HepG2 (cell line): ENCODE data around the gene CNNM4. TPM values are rescaled to one million over a fixed set of nuclear protein-coding genes. Genes with fewer than 3 reads are reported as not detected.
A peak's percentile ranks its signal among the peaks of the same experiment; 100 is the strongest.

Source experiments
- ATAC-seq: fragments of 200-7000 bp; cut with Tn5 transposase; 3 replicates; pipeline ENCODE4 v1.9.1; 2020; ENCODE audit warnings: mild to moderate bottlenecking, moderate library complexity
- BruUV-seq: library from RNA; stranded (reverse); fragments of 400-500 nt; replicated peaks from 2 replicates; lab custom pipeline; 2021; lab: Mats Ljungman, UMichigan
- CTCF ChIA-PET: fragments of 300-600 bp; formaldehyde crosslinking; extraction: SDS; loops from one replicate; lab custom pipeline; 2021; ENCODE audit warnings: low total read pairs, inconsistent platforms, low intra/inter-chr PET ratio; lab: Yijun Ruan, JAX
- POLR2A ChIA-PET: fragments of 350-600 bp; sonication (Branson Sonifier 250); formaldehyde crosslinking; loops from one replicate; lab custom pipeline; 2020; ENCODE audit warnings: antibody characterized with exemption, inconsistent platforms; lab: Yijun Ruan, JAX
- DNase-seq: peaks from one replicate; pipeline ENCODE4 v3.0.0-alpha.2; 2015; ENCODE audit warnings: low spot score
- FAIRE-seq: peaks from 3 replicates; lab custom pipeline; 2011; peaks lifted over from hg19 to GRCh38; lab: Jason Lieb, UNC
- H2AFZ ChIP-seq: one replicate; pipeline ENCODE4 v1.6.1; 2011; ENCODE audit warnings: low read length, inconsistent platforms
- H3K27ac ChIP-seq: fragments of 300-600 bp; 3 replicates; pipeline ENCODE4 v1.8.0; 2011; ENCODE audit warnings: mixed run types, mild to moderate bottlenecking, mixed read lengths, low read length, inconsistent platforms; ENCODE audit not compliant: insufficient read depth; ENCODE audit errors: extremely low read length
- H3K27me3 ChIP-seq, 2 experiments: fragments of 200-600 bp in 1 of 2; 2 replicates in 1 of 2; 3 replicates in 1 of 2; pipeline versions ENCODE4 v1.6.0 to v1.8.0; 2011; ENCODE audit warnings: low read length in 2 of 2, mild to moderate bottlenecking in 2 of 2, moderate library complexity in 2 of 2, inconsistent platforms in 1 of 2; ENCODE audit not compliant: insufficient read depth in 2 of 2, control insufficient read depth in 1 of 2
- H3K36me3 ChIP-seq, 2 experiments: fragments of 200-600 bp in 1 of 2; replicated peaks in 1 of 2; 2 replicates in 1 of 2; 3 replicates in 1 of 2; pipeline versions ENCODE4 v1.5.1 to v1.8.0; 2011; ENCODE audit warnings: low read length in 2 of 2, inconsistent platforms in 1 of 2; ENCODE audit not compliant: insufficient read depth in 2 of 2, control insufficient read depth in 1 of 2
- H3K4me1 ChIP-seq: 2 replicates; pipeline ENCODE4 v1.5.1; 2012; ENCODE audit warnings: low read length, inconsistent platforms; ENCODE audit not compliant: insufficient read depth
- H3K4me2 ChIP-seq: 2 replicates; pipeline ENCODE4 v1.6.0; 2011; ENCODE audit warnings: low read depth, low read length, inconsistent platforms
- H3K4me3 ChIP-seq, 3 experiments: fragments of 200-600 bp in 1 of 3; sonication (generic), shearing (Covaris generic) in 1 of 3; replicated peaks in 1 of 3; 2 replicates each; pipeline ENCODE4 v1.5.1; 2011 to 2016; ENCODE audit warnings: low read length in 3 of 3, inconsistent platforms in 2 of 3, low read depth in 2 of 3, mild to moderate bottlenecking in 2 of 3, control low read depth in 1 of 3, mixed read lengths in 1 of 3; ENCODE audit not compliant: insufficient read depth in 1 of 3
- H3K79me2 ChIP-seq: one replicate; pipeline ENCODE4 v1.6.1; 2011; ENCODE audit warnings: low read length, inconsistent platforms; ENCODE audit not compliant: insufficient read depth
- H3K9ac ChIP-seq: 2 replicates; pipeline ENCODE4 v1.6.0; 2011; ENCODE audit warnings: mild to moderate bottlenecking, low read depth, low read length, inconsistent platforms; ENCODE audit not compliant: insufficient read depth
- H3K9me3 ChIP-seq: 2 replicates; pipeline ENCODE4 v1.5.1; 2012; ENCODE audit warnings: mild to moderate bottlenecking, low read length
- H4K20me1 ChIP-seq: 2 replicates; pipeline ENCODE4 v1.6.0; 2011; ENCODE audit warnings: inconsistent platforms, mild to moderate bottlenecking, low read length, moderate library complexity; ENCODE audit not compliant: insufficient read depth
- CBFB ChIP-seq: sonication (generic); formaldehyde crosslinking; IDR thresholded peaks from 2 replicates; pipeline ENCODE4 v1.4.0; 2020; ENCODE audit warnings: missing genetic modification reagents
- CREB3 ChIP-seq: sonication (generic); formaldehyde crosslinking; IDR thresholded peaks from 2 replicates; pipeline ENCODE4 v1.5.0; 2020; ENCODE audit warnings: missing genetic modification reagents
- ETV5 ChIP-seq: IDR thresholded peaks from 2 replicates; pipeline ENCODE4 v1.6.1; 2018; ENCODE audit warnings: missing biosample characterization, missing genetic modification reagents, inconsistent platforms, borderline replicate concordance
- HNF4A ChIP-seq: sonication (generic); formaldehyde crosslinking; IDR thresholded peaks from 2 replicates; pipeline ENCODE4 v1.4.0; 2020; ENCODE audit warnings: missing genetic modification reagents
- MAX ChIP-seq: IDR thresholded peaks from 2 replicates; pipeline ENCODE4 v1.6.1; 2012; ENCODE audit warnings: inconsistent platforms
- RBFOX2 ChIP-seq: fragments of 200-400 bp; formaldehyde crosslinking; IDR thresholded peaks from 2 replicates; pipeline ENCODE4 v1.6.1; 2017; ENCODE audit warnings: low read depth, mild to moderate bottlenecking, low read length
- XRCC5 ChIP-seq: fragments of 200-400 bp; formaldehyde crosslinking; optimal IDR thresholded peaks from 2 replicates; pipeline ENCODE3; 2017; ENCODE audit warnings: mild to moderate bottlenecking, low read length
- YEATS4 ChIP-seq: sonication (generic); formaldehyde crosslinking; IDR thresholded peaks from 2 replicates; pipeline ENCODE4 v1.4.0; 2020; ENCODE audit warnings: missing genetic modification reagents, borderline replicate concordance
- ZBTB25 ChIP-seq: IDR thresholded peaks from 2 replicates; pipeline ENCODE4 v1.6.1; 2018; ENCODE audit warnings: missing genetic modification reagents
- ZBTB7A ChIP-seq: sonication (generic); formaldehyde crosslinking; IDR thresholded peaks from 2 replicates; pipeline ENCODE4 v1.8.0; 2022; ENCODE audit warnings: mild to moderate bottlenecking, missing genetic modification reagents
- ZFP41 ChIP-seq: sonication (generic); formaldehyde crosslinking; IDR thresholded peaks from 2 replicates; pipeline ENCODE4 v1.4.0; 2020; ENCODE audit warnings: mild to moderate bottlenecking, missing genetic modification reagents, borderline replicate concordance
- ZNF513 ChIP-seq: sonication (generic); formaldehyde crosslinking; conservative IDR thresholded peaks from 2 replicates; pipeline ENCODE4 v1.5.0; 2020; ENCODE audit warnings: missing genetic modification reagents
- ZNF562 ChIP-seq: sonication (generic); formaldehyde crosslinking; IDR thresholded peaks from 2 replicates; pipeline ENCODE4 v1.8.0; 2022; ENCODE audit warnings: missing genetic modification reagents, borderline replicate concordance
- ZNF564 ChIP-seq: sonication (generic); formaldehyde crosslinking; IDR thresholded peaks from 2 replicates; pipeline ENCODE4 v1.8.1; 2023; ENCODE audit warnings: mild to moderate bottlenecking, missing genetic modification reagents
- ZNF713 ChIP-seq: sonication (generic); formaldehyde crosslinking; IDR thresholded peaks from 2 replicates; pipeline ENCODE4 v1.4.0; 2020; ENCODE audit warnings: mild to moderate bottlenecking, missing genetic modification reagents
- ZNF749 ChIP-seq: sonication (generic); formaldehyde crosslinking; IDR thresholded peaks from 2 replicates; pipeline ENCODE4 v1.8.0; 2022; ENCODE audit warnings: mild to moderate bottlenecking, missing genetic modification reagents, moderate library complexity, borderline replicate concordance
- WGBS: methylation state at CpG from one replicate; pipeline ENCODE4 v1.1.6; 2017; ENCODE audit warnings: low lambda C conversion rate; 5-methylcytosine and 5-hydroxymethylcytosine counted together
- in situ Hi-C: cut with HindIII; loops from 2 replicates; pipeline ENCODE4 v1.10.0; 2017; ENCODE audit warnings: low pct_unique_long_range_greater_than_20kb; ENCODE audit not compliant: extremely low pct_ligation_motif_present
- intact Hi-C: fragments of 100-400 bp; cut with micrococcal nuclease; formaldehyde crosslinking; loops from one replicate; pipeline ENCODE4 v1.10.0; 2022; ENCODE audit not compliant: unreplicated experiment
- polyA plus RNA-seq, 8 experiments: library from polyadenylated mRNA; depleted of rRNA in 3 of 8; stranded (reverse) in 7 of 8; unstranded in 1 of 8; fragments of >200 nt; fragmentation: Illumina TruSeq in 4 of 8; extraction: Trizol in 4 of 8; gene quantifications; 2 replicates each; pipeline versions ENCODE4 v1.2.1 to v1.2.3, GENCODE V29; 2011 to 2016; ENCODE audit warnings: low read depth in 4 of 8, missing spikeins in 1 of 8, mixed read lengths in 1 of 8; ENCODE audit not compliant: insufficient read depth in 1 of 8
- total RNA-seq, 5 experiments: library from RNA; depleted of rRNA; stranded (reverse); fragments of >200 nt; fragmentation: Illumina TruSeq; extraction: Trizol; gene quantifications; 2 replicates each; pipeline ENCODE4 v1.2.3, GENCODE V29; 2016; ENCODE audit warnings: low read depth in 1 of 5
- TF ChIP-seq, protein P1 (sequence below): sonication (generic); formaldehyde crosslinking; IDR thresholded peaks from 2 replicates; pipeline ENCODE4 v1.4.0; 2020; ENCODE audit warnings: mild to moderate bottlenecking, low read depth, missing genetic modification reagents

Gene CNNM4
- total and polyA plus RNA-seq, 2 of the 13 experiments (the other 11 are each of a cell fraction or from before 2014, with no cell fraction given) = 5.9 to 8.4 TPM

- Histone ChIP-seq H3K9ac (peak overlapping the region; percentile 84), H3K9me3 (no peaks in the 10 kb centered on the region), H3K4me3 (peak overlapping the region; percentile 59 to 94 (median 77)), H3K4me2 (peak overlapping the region; percentile 100), H3K27ac (peak overlapping the region; percentile 39), H4K20me1 (no peaks in the 10 kb centered on the region; the same call in 1 of the 2 replicates), H3K4me1 (peaks cover 70% of the 10 kb centered on the region), H2AFZ (peak overlapping the region; percentile 75), H3K36me3 (no peaks in the 10 kb centered on the region), H3K79me2 (peaks cover 22% of the 10 kb centered on the region), H3K27me3 (peaks cover under 1 to 12% of the 10 kb centered on the region in 2 experiments; a peak in 3 of 5 replicates)
- ATAC-seq (peak; percentile 20), DNase-seq (peak; percentile 33), FAIRE-seq (no peak)
- WGBS = 59% methylated on average over 20 of the region's 59 CpGs
- in situ Hi-C loops (no loop called here), intact Hi-C loops (loop anchor here (5.0 to 10.0 kb wide), 5 partner anchors 56 to 224 kb away; partner anchors contain the start of genes ARID5A and CNNM3)
- BruUV-seq = no TSS peak
- ChIA-PET CTCF (interaction anchor here (0.9 to 1.0 kb wide), 2 partner anchors 156 to 211 kb away, joined by 3 read pairs; no protein-coding TSS in a partner anchor), POLR2A (interaction anchor here (0.6 to 2.7 kb wide), 20 partner anchors 8 to 229 kb away, joined by 3 to 11 read pairs (median 4); partner anchors contain the start of genes ANKRD39, CNNM3 and LMAN2L)
- TF ChIP-seq, protein P1, sequence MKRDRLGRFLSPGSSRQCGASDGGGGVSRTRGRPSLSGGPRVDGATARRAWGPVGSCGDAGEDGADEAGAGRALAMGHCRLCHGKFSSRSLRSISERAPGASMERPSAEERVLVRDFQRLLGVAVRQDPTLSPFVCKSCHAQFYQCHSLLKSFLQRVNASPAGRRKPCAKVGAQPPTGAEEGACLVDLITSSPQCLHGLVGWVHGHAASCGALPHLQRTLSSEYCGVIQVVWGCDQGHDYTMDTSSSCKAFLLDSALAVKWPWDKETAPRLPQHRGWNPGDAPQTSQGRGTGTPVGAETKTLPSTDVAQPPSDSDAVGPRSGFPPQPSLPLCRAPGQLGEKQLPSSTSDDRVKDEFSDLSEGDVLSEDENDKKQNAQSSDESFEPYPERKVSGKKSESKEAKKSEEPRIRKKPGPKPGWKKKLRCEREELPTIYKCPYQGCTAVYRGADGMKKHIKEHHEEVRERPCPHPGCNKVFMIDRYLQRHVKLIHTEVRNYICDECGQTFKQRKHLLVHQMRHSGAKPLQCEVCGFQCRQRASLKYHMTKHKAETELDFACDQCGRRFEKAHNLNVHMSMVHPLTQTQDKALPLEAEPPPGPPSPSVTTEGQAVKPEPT = no peak; the same call in 1 of the 2 replicates
- TF ChIP-seq ZNF749 (CRISPR knock-in tag) (peak; percentile 72; the same call in 1 of the 2 replicates), HNF4A (no peak), RBFOX2 (peak; percentile 0; the same call in 1 of the 2 replicates), ZNF562 (no peak), YEATS4 (CRISPR knock-in tag) (peak; percentile 74; the same call in 1 of the 2 replicates), CBFB (CRISPR knock-in tag) (no peak), CREB3 (CRISPR knock-in tag) (0 out of 2 replicates have a peak, but pooled peaks have one; percentile 51), ZNF713 (CRISPR knock-in tag) (0 out of 2 replicates have a peak, but pooled peaks have one; percentile 56), ZBTB7A (CRISPR knock-in tag) (peak; percentile 93), ZBTB25 (CRISPR knock-in tag) (peak; percentile 55; the same call in 1 of the 2 replicates), MAX (0 out of 2 replicates have a peak, but pooled peaks have one; percentile 4), XRCC5 (peak; percentile 30), ETV5 (0 out of 2 replicates have a peak, but pooled peaks have one; percentile 45), ZNF513 (CRISPR knock-in tag) (0 out of 2 replicates have a peak, but pooled peaks have one; percentile 51), ZNF564 (CRISPR knock-in tag) (peak; percentile 77), ZFP41 (CRISPR knock-in tag) (peak; percentile 84)
Measured at GRCh38 chr2:96760986-96761832, 507 bp downstream of the CNNM4 start.
